GM19452 (cell line): Measurements from ENCODE around the gene COL18A1.
"Not testable (repeated sequence)": the region's sequence is repeated elsewhere in the genome, so short reads cannot be mapped to it uniquely, and the experiment has no call there.

ENCODE experiments used
- ATAC-seq: cut with Tn5 transposase; IDR thresholded peaks from one replicate; pipeline ENCODE4 v1.9.1; 2021; ENCODE audit not compliant: unreplicated experiment

The COL18A1 gene

GRCh38 chr21:45555557-45556301 is 150.8 kb downstream of the COL18A1 start:
- ATAC-seq, result no peak

GRCh38 chr21:45556302-45556644 is 151.3 kb downstream of the COL18A1 start:
- ATAC-seq, result no peak

- ATAC-seq, result no peak
Measured at GRCh38 chr21:45556645-45557615, 152.0 kb downstream of the COL18A1 start.

- ATAC-seq, result no peak
Measured at GRCh38 chr21:45557616-45558043, 152.7 kb downstream of the COL18A1 start.

- no peak for ATAC-seq
Measured at GRCh38 chr21:45558044-45558721, 153.2 kb downstream of the COL18A1 start.

- no peak for ATAC-seq
Measured at GRCh38 chr21:45559216-45560105, 154.5 kb downstream of the COL18A1 start.

- ATAC-seq, result no peak
Measured at GRCh38 chr21:45560106-45561021, 155.4 kb downstream of the COL18A1 start.

- not testable (repeated sequence) for ATAC-seq
Measured at GRCh38 chr21:45561241-45561640, 156.3 kb downstream of the COL18A1 start.

- no peak for ATAC-seq
Measured at GRCh38 chr21:45562402-45562801, 157.4 kb downstream of the COL18A1 start.

GRCh38 chr21:45562965-45563364 is 158.0 kb downstream of the COL18A1 start:
- ATAC-seq, result no peak
